Fibroblast of upper back skin (primary cell): ENCODE results near the gene RIN2.

Experiments
- DNase-seq: peaks from one replicate; pipeline ENCODE4 v3.0.0-alpha.2; 2013

RIN2 gene

GRCh38 chr20:19765913-19766312 lies 7.9 kb downstream of the RIN2 start:
- no peak for DNase-seq

GRCh38 chr20:19767070-19767469 lies 9.0 kb downstream of the RIN2 start:
- DNase-seq = no peak

GRCh38 chr20:19768325-19768842 lies 10.3 kb downstream of the RIN2 start:
- no peak for DNase-seq

- DNase-seq = no peak
Observed at GRCh38 chr20:19769507-19769906, 11.4 kb downstream of the RIN2 start.

- no peak for DNase-seq
Observed at GRCh38 chr20:19770375-19770774, 12.3 kb downstream of the RIN2 start.

GRCh38 chr20:19771031-19771430 lies 13.0 kb downstream of the RIN2 start:
- DNase-seq = no peak

- no peak for DNase-seq
Observed at GRCh38 chr20:19773471-19773870, 15.4 kb downstream of the RIN2 start.

GRCh38 chr20:19774135-19774933 lies 16.3 kb downstream of the RIN2 start:
- peak; percentile 63 for DNase-seq

GRCh38 chr20:19775353-19776253 lies 17.5 kb downstream of the RIN2 start:
- peak; percentile 42 for DNase-seq

GRCh38 chr20:19777315-19777714 lies 19.3 kb downstream of the RIN2 start:
- no peak for DNase-seq

GRCh38 chr20:19777981-19778380 lies 19.9 kb downstream of the RIN2 start:
- DNase-seq = no peak

- no peak for DNase-seq
Observed at GRCh38 chr20:19778404-19778803, 20.3 kb downstream of the RIN2 start.

- DNase-seq = no peak
Observed at GRCh38 chr20:19779634-19780033, 21.6 kb downstream of the RIN2 start.

GRCh38 chr20:19780261-19780660 lies 22.2 kb downstream of the RIN2 start:
- no peak for DNase-seq

GRCh38 chr20:19781235-19781634 lies 23.2 kb downstream of the RIN2 start:
- DNase-seq = no peak

GRCh38 chr20:19782669-19783068 lies 24.6 kb downstream of the RIN2 start:
- DNase-seq = no peak

- DNase-seq = peak; percentile 74
Observed at GRCh38 chr20:19783966-19784401, 25.9 kb downstream of the RIN2 start.

GRCh38 chr20:19784511-19785172 lies 26.6 kb downstream of the RIN2 start:
- peak; percentile 83 for DNase-seq

GRCh38 chr20:19785173-19785982 lies 27.3 kb downstream of the RIN2 start:
- no peak for DNase-seq

GRCh38 chr20:19785983-19786285 lies 27.9 kb downstream of the RIN2 start:
- peak; percentile 88 for DNase-seq

- DNase-seq = peak; percentile 96
Observed at GRCh38 chr20:19786311-19786710, 28.3 kb downstream of the RIN2 start.

- DNase-seq = no peak
Observed at GRCh38 chr20:19787366-19787765, 29.3 kb downstream of the RIN2 start.
